ENCODE measurements around the gene WNK4.

WNK4 gene

GRCh38 chr17:42832213-42832933 lies 52.0 kb downstream of the WNK4 start:
- no peak for DNase-seq (ENCODE audit: low read depth)
- TF ChIP-seq, protein P1, sequence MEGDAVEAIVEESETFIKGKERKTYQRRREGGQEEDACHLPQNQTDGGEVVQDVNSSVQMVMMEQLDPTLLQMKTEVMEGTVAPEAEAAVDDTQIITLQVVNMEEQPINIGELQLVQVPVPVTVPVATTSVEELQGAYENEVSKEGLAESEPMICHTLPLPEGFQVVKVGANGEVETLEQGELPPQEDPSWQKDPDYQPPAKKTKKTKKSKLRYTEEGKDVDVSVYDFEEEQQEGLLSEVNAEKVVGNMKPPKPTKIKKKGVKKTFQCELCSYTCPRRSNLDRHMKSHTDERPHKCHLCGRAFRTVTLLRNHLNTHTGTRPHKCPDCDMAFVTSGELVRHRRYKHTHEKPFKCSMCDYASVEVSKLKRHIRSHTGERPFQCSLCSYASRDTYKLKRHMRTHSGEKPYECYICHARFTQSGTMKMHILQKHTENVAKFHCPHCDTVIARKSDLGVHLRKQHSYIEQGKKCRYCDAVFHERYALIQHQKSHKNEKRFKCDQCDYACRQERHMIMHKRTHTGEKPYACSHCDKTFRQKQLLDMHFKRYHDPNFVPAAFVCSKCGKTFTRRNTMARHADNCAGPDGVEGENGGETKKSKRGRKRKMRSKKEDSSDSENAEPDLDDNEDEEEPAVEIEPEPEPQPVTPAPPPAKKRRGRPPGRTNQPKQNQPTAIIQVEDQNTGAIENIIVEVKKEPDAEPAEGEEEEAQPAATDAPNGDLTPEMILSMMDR (conservative IDR thresholded peaks at IDR 0.05; ENCODE audit: low read depth, low read length): no peak
- H3K4me3 ChIP-seq (ENCODE audit: low read length): peak overlapping the region; percentile 99

DNA sequence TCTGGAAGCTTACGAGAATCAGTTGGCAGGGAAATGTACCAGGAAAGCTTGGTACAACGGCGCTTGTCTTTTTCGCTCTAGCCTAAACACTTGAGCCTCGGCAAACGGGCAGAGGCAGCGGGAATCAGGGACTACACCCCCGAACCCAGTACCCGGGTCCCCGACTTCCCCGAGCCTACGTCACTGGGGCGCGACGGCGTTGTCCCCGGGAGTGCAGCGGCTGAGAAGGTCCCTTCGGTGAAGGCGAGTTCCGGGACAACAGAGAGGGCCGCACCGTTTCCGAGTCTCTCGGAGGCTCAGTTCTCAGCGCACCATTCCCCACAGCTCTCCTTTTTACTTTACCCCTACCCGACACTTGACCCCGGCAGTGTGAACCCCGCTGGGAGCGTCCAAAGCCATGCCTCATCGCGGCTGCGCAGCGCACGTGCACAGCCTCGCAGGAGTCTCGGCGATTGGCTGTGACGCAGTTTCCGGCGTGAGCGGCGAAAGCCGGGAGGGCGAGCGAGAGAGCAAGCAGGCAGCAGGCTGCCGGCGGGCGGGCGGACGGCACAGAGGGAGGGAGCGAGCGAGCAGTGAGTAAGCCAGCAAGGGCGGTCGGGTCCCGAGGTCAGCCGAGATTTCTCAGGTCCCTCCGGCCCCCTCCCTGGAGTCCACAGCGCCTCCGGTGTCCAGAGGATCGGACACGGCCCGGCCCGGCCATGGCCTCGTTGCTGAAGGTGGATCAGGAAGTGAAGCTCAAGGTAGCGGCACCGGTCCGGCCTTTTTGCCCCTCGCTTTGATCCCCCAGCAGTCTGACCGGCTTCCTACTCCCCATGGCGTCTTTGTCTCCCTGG lies 52.7 kb downstream of the WNK4 start, which contains the start of gene PSME3:
Gene PSME3 (plus strand): TSS at position 464 of the 833 bp plus-strand sequence. CDS start 235 bp downstream, at position 699.
- peak; percentile 48 for DNase-seq (ENCODE audit: low read depth)
- H3K4me3 ChIP-seq (ENCODE audit: low read length): peak within 1 kb of the TSS; percentile 99
- TF ChIP-seq, protein P1 (conservative IDR thresholded peaks at IDR 0.05; ENCODE audit: low read depth, low read length): no peak

DNA sequence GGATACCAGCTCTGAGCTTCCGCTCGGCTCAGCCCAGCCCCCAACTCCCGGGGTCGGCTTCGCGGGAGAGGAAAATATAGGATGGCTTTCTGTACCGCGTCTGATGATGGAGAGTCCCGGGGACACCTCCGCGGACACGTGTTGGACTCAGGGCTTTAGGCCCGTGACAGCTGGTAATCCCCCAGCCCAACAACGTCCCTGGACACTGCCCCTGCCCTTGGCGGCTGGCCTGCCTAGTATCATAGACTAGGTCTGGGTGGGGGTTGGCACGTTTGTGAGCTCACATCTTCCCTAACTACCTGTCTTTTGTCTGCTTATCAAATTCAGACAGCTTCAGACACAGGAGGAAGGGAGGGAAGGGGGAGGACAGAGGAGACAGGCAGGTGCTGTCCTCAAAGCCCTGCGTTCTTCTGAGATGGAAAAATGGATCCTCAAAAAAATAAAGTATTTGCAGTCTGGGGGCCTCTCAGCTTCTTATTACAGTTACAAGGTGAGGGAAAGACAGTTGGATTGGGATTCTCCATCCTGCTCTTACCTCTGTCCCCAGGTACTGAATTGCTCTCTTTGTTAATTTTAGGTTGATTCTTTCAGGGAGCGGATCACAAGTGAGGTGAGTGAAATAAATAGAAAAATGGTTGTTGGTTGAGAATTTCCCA lies 53.5 kb downstream of the WNK4 start:
- TF ChIP-seq, protein P1 (conservative IDR thresholded peaks at IDR 0.05; ENCODE audit: low read depth, low read length): no peak
- DNase-seq (ENCODE audit: low read depth): no peak
- H3K4me3 ChIP-seq (ENCODE audit: low read length): peak overlapping the region; percentile 99

- TF ChIP-seq, protein P1 (conservative IDR thresholded peaks at IDR 0.05; ENCODE audit: low read depth, low read length): no peak
- DNase-seq (ENCODE audit: low read depth): no peak
- no peak overlapping the region for H3K4me3 ChIP-seq (ENCODE audit: low read length)
Measured at GRCh38 chr17:42835732-42836131, 55.3 kb downstream of the WNK4 start.

DNA sequence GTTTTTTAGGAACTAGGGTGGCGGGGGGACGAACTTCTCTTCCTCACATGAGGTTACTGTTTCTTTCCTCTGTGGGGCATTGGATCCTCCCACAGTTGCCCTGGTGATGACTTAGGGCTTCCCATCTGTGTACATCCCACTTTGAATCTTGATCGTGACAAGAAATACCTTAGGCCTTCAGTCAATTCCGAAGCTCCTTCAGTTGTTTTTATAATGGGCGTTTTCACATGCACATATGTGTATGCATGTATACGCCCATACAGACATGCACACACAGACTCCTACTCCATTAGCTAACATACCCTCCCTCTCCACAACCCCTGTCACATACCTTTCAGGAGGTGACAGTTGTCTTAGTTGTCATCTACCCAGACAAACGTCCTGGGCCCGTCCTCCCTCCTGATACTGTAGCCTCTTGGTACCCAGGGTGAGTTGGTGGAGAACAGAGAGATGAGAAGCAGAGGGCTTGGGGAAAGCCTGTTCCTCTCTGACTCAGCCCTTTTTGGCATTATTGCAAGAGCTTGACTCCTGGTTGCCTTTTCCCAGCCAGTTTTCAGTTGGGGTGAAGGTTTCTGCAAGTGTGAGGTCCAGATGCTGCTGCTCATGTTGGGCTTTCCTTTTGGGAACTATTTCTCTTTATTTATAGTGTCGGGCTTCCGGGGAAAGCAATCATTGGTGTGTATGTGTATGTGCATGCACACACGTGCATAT lies 61.7 kb downstream of the WNK4 start:
- TF ChIP-seq, protein P1 (conservative IDR thresholded peaks at IDR 0.05; ENCODE audit: low read depth, low read length): no peak
- no peak for DNase-seq (ENCODE audit: low read depth)
- no peak overlapping the region for H3K4me3 ChIP-seq (ENCODE audit: low read length)

DNA sequence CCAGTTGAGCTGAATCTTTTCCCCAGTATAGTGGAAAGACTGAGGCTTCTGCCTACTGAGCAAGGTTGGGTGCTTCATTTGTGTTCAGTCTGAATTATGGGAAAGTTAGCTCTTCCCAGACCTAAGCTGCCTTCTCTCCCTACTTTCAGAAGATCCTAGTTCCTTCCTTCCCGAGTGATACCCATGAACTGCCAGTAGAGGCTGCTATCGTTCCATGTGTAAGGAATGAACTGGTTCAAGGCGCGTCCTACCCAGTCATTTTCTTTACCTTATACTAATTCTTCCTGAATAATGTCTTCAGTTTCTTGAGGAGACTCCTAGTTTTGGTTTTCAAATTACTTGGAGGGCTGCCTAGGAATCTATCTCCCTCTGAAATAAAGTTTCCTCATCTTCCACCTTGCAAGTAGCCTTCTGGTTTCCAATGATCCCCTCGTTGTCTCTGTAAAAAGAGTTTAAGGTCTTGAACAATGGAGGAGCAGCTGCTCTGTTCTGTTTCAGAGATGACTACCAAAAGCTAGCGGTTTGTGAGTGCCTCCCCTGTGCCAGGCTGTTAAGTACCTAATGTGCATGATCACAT lies 63.0 kb downstream of the WNK4 start:
- TF ChIP-seq, protein P1 (conservative IDR thresholded peaks at IDR 0.05; ENCODE audit: low read depth, low read length): peak; percentile 99

More for the DNA sequence above, 63.0 kb downstream of the WNK4 start:
- DNase-seq (ENCODE audit: low read depth): no peak
- no peak overlapping the region for H3K4me3 ChIP-seq (ENCODE audit: low read length)
